ENCODE measurements around the gene UACA.

DNA sequence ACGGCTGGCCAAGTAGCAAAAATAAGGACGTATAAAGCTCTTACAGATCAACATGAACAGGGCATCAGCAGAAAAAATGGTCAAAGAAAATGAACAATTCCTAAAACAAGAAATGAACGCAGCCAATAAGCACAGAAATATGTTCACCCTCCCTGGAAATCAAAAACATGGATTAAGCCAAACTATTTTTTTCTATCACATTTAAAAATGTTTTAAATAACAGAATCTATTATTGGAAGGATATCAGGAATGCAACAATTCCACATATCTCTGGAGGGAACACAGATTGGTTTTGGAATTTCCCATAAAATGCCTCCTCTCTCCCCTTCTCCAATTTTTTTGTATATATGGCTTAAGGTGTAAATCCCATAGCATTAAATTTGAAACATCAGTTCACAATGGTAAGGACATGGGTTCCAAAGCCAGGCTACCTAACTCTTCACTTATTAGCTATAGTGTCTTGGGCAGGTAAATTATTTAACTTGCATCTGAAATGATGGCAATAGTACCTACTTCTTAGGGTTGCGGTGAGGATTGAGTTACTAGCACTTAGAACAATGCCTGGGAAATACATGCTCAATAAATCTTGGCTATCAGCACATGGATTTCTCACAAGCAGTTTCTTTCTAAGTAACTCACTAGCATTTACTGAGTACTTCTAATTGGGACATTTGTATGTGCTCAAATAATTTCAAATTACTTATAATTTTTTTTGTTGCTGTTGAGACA is 10.1 kb downstream of the UACA start:
- TF ChIP-seq, protein P1, sequence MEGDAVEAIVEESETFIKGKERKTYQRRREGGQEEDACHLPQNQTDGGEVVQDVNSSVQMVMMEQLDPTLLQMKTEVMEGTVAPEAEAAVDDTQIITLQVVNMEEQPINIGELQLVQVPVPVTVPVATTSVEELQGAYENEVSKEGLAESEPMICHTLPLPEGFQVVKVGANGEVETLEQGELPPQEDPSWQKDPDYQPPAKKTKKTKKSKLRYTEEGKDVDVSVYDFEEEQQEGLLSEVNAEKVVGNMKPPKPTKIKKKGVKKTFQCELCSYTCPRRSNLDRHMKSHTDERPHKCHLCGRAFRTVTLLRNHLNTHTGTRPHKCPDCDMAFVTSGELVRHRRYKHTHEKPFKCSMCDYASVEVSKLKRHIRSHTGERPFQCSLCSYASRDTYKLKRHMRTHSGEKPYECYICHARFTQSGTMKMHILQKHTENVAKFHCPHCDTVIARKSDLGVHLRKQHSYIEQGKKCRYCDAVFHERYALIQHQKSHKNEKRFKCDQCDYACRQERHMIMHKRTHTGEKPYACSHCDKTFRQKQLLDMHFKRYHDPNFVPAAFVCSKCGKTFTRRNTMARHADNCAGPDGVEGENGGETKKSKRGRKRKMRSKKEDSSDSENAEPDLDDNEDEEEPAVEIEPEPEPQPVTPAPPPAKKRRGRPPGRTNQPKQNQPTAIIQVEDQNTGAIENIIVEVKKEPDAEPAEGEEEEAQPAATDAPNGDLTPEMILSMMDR (IDR thresholded peaks at IDR 0.05), result no peak
- TF ChIP-seq POLR2A (IDR thresholded peaks at IDR 0.05), result no peak
